SU-DHL-6 (cell line): ENCODE results near the gene C5orf15.

Source experiments
- EZH2phosphoT487 ChIP-seq: fragments of 200-600 bp; sonication (generic), shearing (Covaris generic); conservative IDR thresholded peaks from 2 replicates; pipeline ENCODE4 v1.6.1; 2018; ENCODE audit warnings: mild to moderate bottlenecking, antibody characterized with exemption, low read length, moderate library complexity, mixed read lengths
- TF ChIP-seq, protein P1 (sequence below): fragments of 200-600 bp; sonication (generic); IDR thresholded peaks from one replicate; pipeline ENCODE4 v1.5.1; 2017; ENCODE audit warnings: antibody characterized with exemption, mild to moderate bottlenecking, low read length, moderate library complexity; ENCODE audit not compliant: insufficient read depth, poor library complexity, severe bottlenecking

DNA sequence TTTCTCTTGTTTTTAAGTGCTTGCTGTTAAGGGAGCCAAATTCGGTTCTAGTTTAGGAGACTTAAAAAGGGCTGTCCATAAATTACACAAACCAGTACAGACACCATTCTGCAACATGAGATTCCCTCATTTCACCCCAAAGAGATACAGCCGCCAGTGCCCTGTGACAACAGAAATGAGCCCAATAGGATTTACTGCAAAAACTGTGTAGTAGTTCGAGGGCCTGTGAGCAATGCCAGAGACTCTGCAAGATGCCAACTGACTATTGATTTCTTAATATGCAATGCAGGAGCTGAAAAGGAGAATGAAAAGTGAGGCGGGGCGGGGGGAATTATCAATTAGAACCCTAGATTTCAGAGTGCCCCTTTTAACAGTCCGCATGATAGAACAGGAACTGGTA lies 5.7 kb upstream of the C5orf15 start:
- TF ChIP-seq, protein P1, sequence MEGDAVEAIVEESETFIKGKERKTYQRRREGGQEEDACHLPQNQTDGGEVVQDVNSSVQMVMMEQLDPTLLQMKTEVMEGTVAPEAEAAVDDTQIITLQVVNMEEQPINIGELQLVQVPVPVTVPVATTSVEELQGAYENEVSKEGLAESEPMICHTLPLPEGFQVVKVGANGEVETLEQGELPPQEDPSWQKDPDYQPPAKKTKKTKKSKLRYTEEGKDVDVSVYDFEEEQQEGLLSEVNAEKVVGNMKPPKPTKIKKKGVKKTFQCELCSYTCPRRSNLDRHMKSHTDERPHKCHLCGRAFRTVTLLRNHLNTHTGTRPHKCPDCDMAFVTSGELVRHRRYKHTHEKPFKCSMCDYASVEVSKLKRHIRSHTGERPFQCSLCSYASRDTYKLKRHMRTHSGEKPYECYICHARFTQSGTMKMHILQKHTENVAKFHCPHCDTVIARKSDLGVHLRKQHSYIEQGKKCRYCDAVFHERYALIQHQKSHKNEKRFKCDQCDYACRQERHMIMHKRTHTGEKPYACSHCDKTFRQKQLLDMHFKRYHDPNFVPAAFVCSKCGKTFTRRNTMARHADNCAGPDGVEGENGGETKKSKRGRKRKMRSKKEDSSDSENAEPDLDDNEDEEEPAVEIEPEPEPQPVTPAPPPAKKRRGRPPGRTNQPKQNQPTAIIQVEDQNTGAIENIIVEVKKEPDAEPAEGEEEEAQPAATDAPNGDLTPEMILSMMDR: no peak
- TF ChIP-seq EZH2phosphoT487: no peak
